H1 (cell line): ENCODE measurements around the gene ATP2B1. TPM values are rescaled to one million over a fixed set of nuclear protein-coding genes. Genes with fewer than 3 reads are reported as not detected.

ENCODE experiments used
- CTCF ChIA-PET: fragments of 300-600 bp; sonication (Branson Sonifier 250); formaldehyde crosslinking; loops from one replicate; lab custom pipeline; 2021; ENCODE audit not compliant: partially characterized antibody; lab: Charles Lee
- POLR2A ChIA-PET: fragments of 300-600 bp; sonication (Branson Sonifier 250); formaldehyde crosslinking; loops from one replicate; lab custom pipeline; 2021; ENCODE audit warnings: inconsistent platforms; ENCODE audit not compliant: partially characterized antibody; lab: Charles Lee
- DNase-seq, 2 experiments: peaks; one replicate each; pipeline versions ENCODE4 v3.0.0 to v3.0.0-alpha.2; 2010 to 2022; ENCODE audit warnings: low spot score in 2 of 2, low read depth in 1 of 2, mixed read lengths in 1 of 2
- FAIRE-seq: peaks from 2 replicates; lab custom pipeline; 2011; peaks lifted over from hg19 to GRCh38; lab: Jason Lieb, UNC
- H2AFZ ChIP-seq: 2 replicates; pipeline ENCODE4 v1.8.1; 2012; ENCODE audit warnings: low read length, inconsistent platforms
- H2AK5ac ChIP-seq: 2 replicates; pipeline ENCODE4 v1.6.1; 2013; ENCODE audit warnings: low read depth, low read length
- H2BK120ac ChIP-seq: replicated peaks from 2 replicates; pipeline ENCODE3; 2013; ENCODE audit warnings: low read depth, low read length, inconsistent platforms
- H2BK12ac ChIP-seq: 2 replicates; pipeline ENCODE4 v1.6.1; 2013; ENCODE audit warnings: low read depth, low read length
- H2BK15ac ChIP-seq: 2 replicates; pipeline ENCODE4 v1.6.1; 2013; ENCODE audit warnings: low read length
- H2BK20ac ChIP-seq: 2 replicates; pipeline ENCODE4 v1.6.1; 2013; ENCODE audit warnings: low read length
- H2BK5ac ChIP-seq: 2 replicates; pipeline ENCODE4 v1.6.1; 2013; ENCODE audit warnings: low read depth, low read length
- H3K14ac ChIP-seq: 2 replicates; pipeline ENCODE4 v1.6.1; 2013; ENCODE audit warnings: inconsistent platforms; ENCODE audit not compliant: insufficient read length
- H3K18ac ChIP-seq: 2 replicates; pipeline ENCODE4 v1.6.1; 2013; ENCODE audit warnings: low read length; ENCODE audit errors: extremely low read depth
- H3K23ac ChIP-seq: 2 replicates; pipeline ENCODE4 v1.6.1; 2013; ENCODE audit warnings: inconsistent platforms; ENCODE audit not compliant: insufficient read length
- H3K23me2 ChIP-seq: 2 replicates; pipeline ENCODE4 v1.6.1; 2013; ENCODE audit warnings: low read depth, low read length
- H3K27ac ChIP-seq: 2 replicates; pipeline ENCODE4 v1.6.1; 2011; ENCODE audit warnings: low read depth, low read length, inconsistent platforms
- H3K27me3 ChIP-seq, 4 experiments: replicated peaks in 1 of 4; 1 replicate in 1 of 4; 2 replicates in 3 of 4; pipeline versions ENCODE4 v1.6.1 to v1.8.1; 2011 to 2013; ENCODE audit warnings: low read length in 3 of 4, mild to moderate bottlenecking in 3 of 4, inconsistent platforms in 2 of 4, mixed read lengths in 2 of 4, moderate library complexity in 1 of 4; ENCODE audit not compliant: control insufficient read depth in 3 of 4, insufficient read depth in 3 of 4; ENCODE audit errors: extremely low read depth in 1 of 4
- H3K36me3 ChIP-seq, 4 experiments: 2 replicates each; pipeline versions ENCODE4 v1.6.1 to v1.8.1; 2011 to 2013; ENCODE audit warnings: mild to moderate bottlenecking in 4 of 4, low read length in 3 of 4, moderate library complexity in 2 of 4, control low read depth in 1 of 4, inconsistent platforms in 1 of 4; ENCODE audit not compliant: insufficient read depth in 4 of 4, control insufficient read depth in 2 of 4
- H3K4ac ChIP-seq: replicated peaks from 2 replicates; pipeline ENCODE3; 2013; ENCODE audit warnings: low read length, low read depth, mixed read lengths, inconsistent platforms; ENCODE audit not compliant: insufficient read length
- H3K4me1 ChIP-seq, 4 experiments: replicated peaks in 1 of 4; 1 replicate in 1 of 4; 2 replicates in 3 of 4; pipeline versions ENCODE4 v1.6.1 to v1.8.1; 2011 to 2013; ENCODE audit warnings: low read length in 3 of 4, inconsistent platforms in 2 of 4, mixed read lengths in 1 of 4; ENCODE audit not compliant: insufficient read depth in 4 of 4, control insufficient read depth in 3 of 4
- H3K4me2 ChIP-seq, 2 experiments: 2 replicates each; pipeline versions ENCODE4 v1.6.1 to v1.8.1; 2011 to 2013; ENCODE audit warnings: low read depth in 2 of 2, low read length in 2 of 2, control low read depth in 1 of 2, inconsistent platforms in 1 of 2, mild to moderate bottlenecking in 1 of 2; ENCODE audit not compliant: insufficient read depth in 1 of 2
- H3K4me3 ChIP-seq, 4 experiments: fragments of 200-600, 300-600 bp in 1 of 4; sonication (generic), shearing (Covaris generic), sonication (Bioruptor Twin) in 1 of 4; 2 replicates each; pipeline versions ENCODE4 v1.5.1 to v1.8.1; 2011 to 2016; ENCODE audit warnings: low read length in 4 of 4, low read depth in 3 of 4, control low read depth in 2 of 4, inconsistent platforms in 2 of 4, mild to moderate bottlenecking in 2 of 4, mixed read lengths in 1 of 4, moderate library complexity in 1 of 4; ENCODE audit not compliant: insufficient read depth in 2 of 4; ENCODE audit errors: extremely low read depth in 1 of 4
- H3K56ac ChIP-seq: replicated peaks from 2 replicates; pipeline ENCODE3; 2013; ENCODE audit warnings: low read depth, mild to moderate bottlenecking, mixed read lengths, low read length, inconsistent platforms; ENCODE audit not compliant: insufficient read length
- H3K79me1 ChIP-seq: 2 replicates; pipeline ENCODE4 v1.6.1; 2013; ENCODE audit warnings: low read depth, low read length, control low read depth
- H3K79me2 ChIP-seq, 2 experiments: 2 replicates each; pipeline versions ENCODE4 v1.6.1 to v1.8.1; 2012 to 2013; ENCODE audit warnings: low read length in 2 of 2, mild to moderate bottlenecking in 2 of 2, inconsistent platforms in 1 of 2; ENCODE audit not compliant: insufficient read depth in 2 of 2, control insufficient read depth in 1 of 2
- H3K9ac ChIP-seq, 4 experiments: replicated peaks in 1 of 4; 1 replicate in 1 of 4; 2 replicates in 3 of 4; pipeline versions ENCODE4 v1.6.1 to v1.8.1; 2011 to 2013; ENCODE audit warnings: low read depth in 3 of 4, low read length in 3 of 4, control low read depth in 2 of 4, mild to moderate bottlenecking in 2 of 4, moderate library complexity in 2 of 4, inconsistent platforms in 1 of 4; ENCODE audit errors: extremely low read depth in 1 of 4
- H3K9me3 ChIP-seq, 2 experiments: 2 replicates each; pipeline versions ENCODE4 v1.6.1 to v1.8.1; 2012 to 2013; ENCODE audit warnings: mild to moderate bottlenecking in 2 of 2, moderate library complexity in 2 of 2, control low read depth in 1 of 2, inconsistent platforms in 1 of 2, low read depth in 1 of 2, low read length in 1 of 2, mixed read lengths in 1 of 2; ENCODE audit not compliant: insufficient read depth in 2 of 2
- H4K20me1 ChIP-seq, 2 experiments: replicated peaks in 1 of 2; 2 replicates each; pipeline versions ENCODE3 to v1.8.1; 2011 to 2013; ENCODE audit warnings: inconsistent platforms in 2 of 2, low read length in 2 of 2, mild to moderate bottlenecking in 1 of 2; ENCODE audit not compliant: insufficient read depth in 2 of 2, control insufficient read depth in 1 of 2
- H4K5ac ChIP-seq: 2 replicates; pipeline ENCODE4 v1.6.1; 2013; ENCODE audit warnings: low read length, low read depth, mixed read lengths, inconsistent platforms; ENCODE audit not compliant: insufficient read length
- H4K8ac ChIP-seq: 2 replicates; pipeline ENCODE4 v1.8.0; 2013; ENCODE audit warnings: mild to moderate bottlenecking, moderate library complexity, low read length, inconsistent platforms; ENCODE audit not compliant: insufficient read depth; ENCODE audit errors: extremely low read depth
- H4K91ac ChIP-seq: replicated peaks from 2 replicates; pipeline ENCODE3; 2013; ENCODE audit warnings: low read length, mixed read lengths, inconsistent platforms; ENCODE audit not compliant: insufficient read length
- BACH1 ChIP-seq: IDR thresholded peaks from 2 replicates; pipeline ENCODE4 v1.6.1; 2012; ENCODE audit warnings: low read length, improper control_type of control experiment
- BCL11A ChIP-seq, 2 experiments: IDR thresholded peaks; one replicate each; pipeline ENCODE4 v1.6.1; 2011; ENCODE audit warnings: low read depth in 2 of 2, low read length in 2 of 2, mild to moderate bottlenecking in 2 of 2
- EGR1 ChIP-seq: IDR thresholded peaks from 2 replicates; pipeline ENCODE4 v1.6.1; 2011; ENCODE audit warnings: low read depth, low read length, borderline replicate concordance
- GTF2F1 ChIP-seq: IDR thresholded peaks from 2 replicates; pipeline ENCODE4 v1.6.1; 2012; ENCODE audit warnings: low read depth, low read length, improper control_type of control experiment, borderline replicate concordance
- NANOG ChIP-seq: IDR thresholded peaks from 2 replicates; pipeline ENCODE4 v1.6.1; 2011; ENCODE audit warnings: low read length, low read depth, mild to moderate bottlenecking, inconsistent platforms; ENCODE audit not compliant: insufficient read depth, poor library complexity, severe bottlenecking
- SUZ12 ChIP-seq: fragments of 200-600 bp; sonication (generic); IDR thresholded peaks from 2 replicates; pipeline ENCODE4 v1.6.1; 2012; ENCODE audit warnings: mild to moderate bottlenecking, inconsistent platforms, low read length, moderate library complexity, mixed read lengths
- TEAD4 ChIP-seq: IDR thresholded peaks from 2 replicates; pipeline ENCODE4 v1.6.1; 2012; ENCODE audit warnings: low read depth, low read length, inconsistent platforms, mixed read lengths
- ZNF274 ChIP-seq: IDR thresholded peaks from 2 replicates; pipeline ENCODE4 v1.7.0; 2012; ENCODE audit warnings: low read length, borderline replicate concordance; ENCODE audit errors: extremely low read depth
- WGBS, 2 experiments: shearing (Covaris generic) in 1 of 2; methylation state at CpG; one replicate each; pipeline versions ENCODE4 v1.1.6 to v1.1.7; 2013 to 2015; ENCODE audit warnings: low lambda C conversion rate in 2 of 2, mixed read lengths in 2 of 2, inconsistent platforms in 1 of 2, low coverage in 1 of 2, missing lambda C conversion rate in 1 of 2; ENCODE audit not compliant: insufficient replicate concordance in 2 of 2, insufficient coverage in 1 of 2, insufficient read length in 1 of 2; ENCODE audit errors: extremely low coverage in 1 of 2, missing lambda C conversion rate in 1 of 2; 5-methylcytosine and 5-hydroxymethylcytosine counted together
- polyA plus RNA-seq, 7 experiments: library from polyadenylated mRNA; depleted of rRNA in 3 of 7; stranded (reverse) in 5 of 7; unstranded in 2 of 7; fragments of >200 nt in 5 of 7; fragments of 200-250 nt in 2 of 7; gene quantifications; 1 replicate in 5 of 7; 2 replicates in 1 of 7; 4 replicates in 1 of 7; pipeline versions ENCODE4 v1.2.1 to v1.2.3, GENCODE V29; 2011 to 2013; ENCODE audit warnings: missing spikeins in 2 of 7, mixed read lengths in 2 of 7
- total RNA-seq: library from RNA; stranded (reverse); fragmentation: NEBNext Ultra II Directional; extraction: Animal tissue kit (Norgen Biotek cat#: 25700); gene quantifications from 2 replicates; pipeline ENCODE4 v1.2.1, GENCODE V29; 2021

The ATP2B1 gene
- total and polyA plus RNA-seq, 2 of the 8 experiments (the other 6 are each of a cell fraction or from before 2014, with no cell fraction given) = 4.3 to 32.0 TPM

DNA sequence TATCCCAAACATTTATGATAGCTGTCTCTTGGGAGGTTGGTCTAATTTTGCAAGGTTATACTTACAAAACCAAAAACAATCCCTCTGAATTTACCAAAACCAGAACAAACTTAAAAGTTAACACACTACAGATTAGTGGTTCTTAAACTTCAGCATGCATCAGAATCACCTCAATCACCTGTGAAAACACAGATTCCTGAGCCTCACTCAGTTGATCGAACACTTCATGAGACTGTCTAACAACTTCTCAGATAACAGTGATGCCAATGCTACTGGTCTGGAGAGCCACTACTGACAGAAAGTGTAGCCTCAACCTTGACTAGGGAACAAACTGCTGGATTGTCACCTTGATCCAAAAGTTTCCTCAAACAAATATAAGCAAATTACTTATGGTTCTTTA, 44.2 kb downstream of the ATP2B1 start:
- no peak overlapping the region for H3K56ac ChIP-seq
- TF ChIP-seq GTF2F1 (no peak), EGR1 (no peak), ZNF274 (no peak), BACH1 (no peak), TEAD4 (no peak), BCL11A (IDR thresholded peaks at IDR 0.05; ENCODE audit: low read depth in 2 of 2, low read length in 2 of 2) (no peak), NANOG (no peak), SUZ12 (no peak)

More for the DNA sequence above, 44.2 kb downstream of the ATP2B1 start:
- no peak overlapping the region for H4K8ac ChIP-seq
- no peak overlapping the region for H3K18ac ChIP-seq
- H3K79me2 ChIP-seq = peaks cover 0 to 10% of the 10 kb centered on the region in 2 experiments; a peak in 1 of 4 replicates
- no peak overlapping the region for H2BK20ac ChIP-seq
- H3K4ac ChIP-seq = no peak overlapping the region
- H2AK5ac ChIP-seq = no peak overlapping the region
- H3K9ac ChIP-seq = no peak overlapping the region
- H2AFZ ChIP-seq = no peak overlapping the region
- no peak overlapping the region for H2BK120ac ChIP-seq
- H3K23me2 ChIP-seq = no peaks in the 10 kb centered on the region; the same call in 1 of the 2 replicates
- no peaks in the 10 kb centered on the region for H3K9me3 ChIP-seq
- no peak overlapping the region for H3K4me3 ChIP-seq
- ChIA-PET CTCF (interaction anchor here (1.7 kb wide), 1 partner anchor 25 kb away, joined by 4 read pairs; no protein-coding TSS in a partner anchor), POLR2A (interaction anchor here (1.2 kb wide), 1 partner anchor 14 kb away, joined by 3 read pairs; no protein-coding TSS in a partner anchor)
- no peak overlapping the region for H3K27ac ChIP-seq
- H4K20me1 ChIP-seq = peaks cover 0 to 3% of the 10 kb centered on the region in 2 experiments
- no peak for FAIRE-seq
- H4K5ac ChIP-seq = no peak overlapping the region
- H3K23ac ChIP-seq = no peak overlapping the region
- H3K36me3 ChIP-seq = no peaks in the 10 kb centered on the region
- H3K79me1 ChIP-seq = no peaks in the 10 kb centered on the region
- peaks cover 0 to 1% (median 0%) of the 10 kb centered on the region in 4 experiments; a peak in 1 of 7 replicates for H3K27me3 ChIP-seq
- DNase-seq = no peak
- H2BK15ac ChIP-seq = no peak overlapping the region
- H3K14ac ChIP-seq = no peak overlapping the region
- 0 out of 7 replicates have a peak, but pooled peaks cover 0 to 2% (median 0%) of the 10 kb centered on the region in 4 experiments for H3K4me1 ChIP-seq
- 100% methylated on average over 1 of the region's 1 CpG; no CpG with 5 or more reads in 1 of the 2 experiments for WGBS, 2 experiments
- no peak overlapping the region for H2BK5ac ChIP-seq
- H2BK12ac ChIP-seq = no peak overlapping the region
- no peak overlapping the region for H3K4me2 ChIP-seq
- no peak overlapping the region for H4K91ac ChIP-seq
